ENCODE data around the gene AGFG1. TPM values are rescaled to one million over a fixed set of nuclear protein-coding genes. Genes with fewer than 3 reads are reported as not detected.
A peak's percentile ranks its signal among the peaks of the same experiment; 100 is the strongest.
"Not testable (repeated sequence)": the region's sequence is repeated elsewhere in the genome, so short reads cannot be mapped to it uniquely, and the experiment has no call there.

AGFG1 gene
- total RNA-seq, 1 experiment from 2014 or later = 86.1 TPM

DNA sequence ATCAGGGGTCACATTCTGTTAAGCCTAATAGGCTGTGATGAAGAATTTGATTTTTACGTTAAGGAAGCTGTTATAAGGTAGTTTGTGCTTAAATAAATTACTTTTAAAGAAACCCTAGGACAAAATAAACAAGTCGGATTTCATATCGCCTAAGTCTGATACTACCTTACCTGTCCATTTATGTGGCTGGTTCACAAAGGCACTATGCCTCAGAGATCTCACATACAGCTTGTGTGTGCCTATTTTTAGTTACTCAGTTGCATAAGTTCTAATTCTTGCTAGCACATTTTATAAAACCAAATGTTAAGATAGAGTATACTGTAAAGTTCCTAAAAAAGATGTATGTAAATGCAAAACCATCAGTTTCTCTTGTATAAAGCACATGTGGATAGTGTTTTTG lies 40.0 kb downstream of the AGFG1 start:
- TF ChIP-seq, protein P1, sequence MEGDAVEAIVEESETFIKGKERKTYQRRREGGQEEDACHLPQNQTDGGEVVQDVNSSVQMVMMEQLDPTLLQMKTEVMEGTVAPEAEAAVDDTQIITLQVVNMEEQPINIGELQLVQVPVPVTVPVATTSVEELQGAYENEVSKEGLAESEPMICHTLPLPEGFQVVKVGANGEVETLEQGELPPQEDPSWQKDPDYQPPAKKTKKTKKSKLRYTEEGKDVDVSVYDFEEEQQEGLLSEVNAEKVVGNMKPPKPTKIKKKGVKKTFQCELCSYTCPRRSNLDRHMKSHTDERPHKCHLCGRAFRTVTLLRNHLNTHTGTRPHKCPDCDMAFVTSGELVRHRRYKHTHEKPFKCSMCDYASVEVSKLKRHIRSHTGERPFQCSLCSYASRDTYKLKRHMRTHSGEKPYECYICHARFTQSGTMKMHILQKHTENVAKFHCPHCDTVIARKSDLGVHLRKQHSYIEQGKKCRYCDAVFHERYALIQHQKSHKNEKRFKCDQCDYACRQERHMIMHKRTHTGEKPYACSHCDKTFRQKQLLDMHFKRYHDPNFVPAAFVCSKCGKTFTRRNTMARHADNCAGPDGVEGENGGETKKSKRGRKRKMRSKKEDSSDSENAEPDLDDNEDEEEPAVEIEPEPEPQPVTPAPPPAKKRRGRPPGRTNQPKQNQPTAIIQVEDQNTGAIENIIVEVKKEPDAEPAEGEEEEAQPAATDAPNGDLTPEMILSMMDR (IDR thresholded peaks at IDR 0.05; ENCODE audit: unreplicated experiment) = no peak
- no TSS peak for BruUV-seq (replicated peaks)
- intact Hi-C loops (cut with micrococcal nuclease) = no loop called here
- CTCF ChIA-PET = no interaction called here
- Mint-ChIP-seq H3K27ac (ENCODE audit: low read depth, unreplicated experiment) (no peak overlapping the region), H3K27me3 (ENCODE audit: insufficient read depth, unreplicated experiment) (no peaks in the 10 kb centered on the region), H3K4me3 (ENCODE audit: unreplicated experiment) (no peak overlapping the region), H3K4me1 (ENCODE audit: insufficient read depth, unreplicated experiment) (peaks cover 32% of the 10 kb centered on the region), H3K9me3 (ENCODE audit: unreplicated experiment) (no peaks in the 10 kb centered on the region), H3K36me3 (ENCODE audit: insufficient read depth, unreplicated experiment) (peaks cover 16% of the 10 kb centered on the region)
- no peak for DNase-seq (ENCODE audit: unreplicated experiment)
- POLR2A ChIA-PET = no interaction called here

DNA sequence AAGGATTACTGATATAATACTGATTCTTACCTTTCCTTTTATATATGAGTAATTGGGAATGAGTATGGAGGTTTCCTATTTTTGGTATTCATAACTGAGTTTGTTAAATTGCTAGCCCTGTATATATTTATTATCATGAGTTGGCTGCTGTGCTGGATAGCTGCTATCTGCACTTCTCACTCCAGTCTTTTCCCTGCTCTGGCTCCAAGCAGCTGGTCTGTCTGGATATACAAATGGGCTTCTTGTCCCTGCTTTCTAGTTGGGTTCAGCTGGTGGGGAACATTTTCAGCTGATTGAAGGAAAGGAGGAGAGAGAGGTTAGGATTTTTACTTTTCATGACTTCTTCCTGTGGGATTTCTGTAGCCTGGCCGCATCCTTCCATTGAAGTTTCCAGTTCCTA lies 41.2 kb downstream of the AGFG1 start:
- Mint-ChIP-seq H3K27ac (ENCODE audit: low read depth, unreplicated experiment) (no peak overlapping the region), H3K9me3 (ENCODE audit: unreplicated experiment) (no peaks in the 10 kb centered on the region), H3K27me3 (ENCODE audit: insufficient read depth, unreplicated experiment) (no peaks in the 10 kb centered on the region), H3K4me3 (ENCODE audit: unreplicated experiment) (no peak overlapping the region), H3K4me1 (ENCODE audit: insufficient read depth, unreplicated experiment) (peaks cover 32% of the 10 kb centered on the region), H3K36me3 (ENCODE audit: insufficient read depth, unreplicated experiment) (peaks cover 19% of the 10 kb centered on the region)
- ChIA-PET POLR2A (interaction anchor here (1.3 kb wide), 1 partner anchor 18 kb away, joined by 5 read pairs; no protein-coding TSS in a partner anchor), CTCF (no interaction called here)
- BruUV-seq (replicated peaks) = no TSS peak
- intact Hi-C loops (cut with micrococcal nuclease) = no loop called here
- no peak for DNase-seq (ENCODE audit: unreplicated experiment)
- TF ChIP-seq, protein P1 (IDR thresholded peaks at IDR 0.05; ENCODE audit: unreplicated experiment) = no peak

DNA sequence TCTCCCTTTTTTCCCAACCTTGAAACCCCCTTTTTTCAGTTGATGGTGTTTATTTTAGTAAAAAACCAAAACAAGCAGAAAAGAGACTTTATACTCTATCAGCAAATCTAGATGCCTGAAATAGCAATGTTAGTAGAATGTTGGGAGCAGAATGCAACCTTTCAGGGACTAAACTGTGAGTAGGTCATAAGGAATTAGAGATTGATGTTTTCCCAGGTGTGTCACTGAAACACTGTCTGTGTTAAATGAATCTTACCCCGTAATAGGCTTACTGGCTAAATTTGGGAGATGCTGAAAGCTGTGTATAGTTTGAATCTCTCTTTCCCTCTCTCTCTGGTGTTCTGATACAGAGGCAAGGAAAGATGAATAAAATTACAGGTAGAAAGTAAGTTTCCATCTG lies 43.8 kb downstream of the AGFG1 start:
- no peak overlapping the region for H3K4me3 Mint-ChIP-seq (ENCODE audit: unreplicated experiment)
- intact Hi-C loops (cut with micrococcal nuclease) = no loop called here
- H3K27ac Mint-ChIP-seq (ENCODE audit: low read depth, unreplicated experiment) = no peak overlapping the region
- no TSS peak for BruUV-seq (replicated peaks)
- H3K27me3 Mint-ChIP-seq (ENCODE audit: insufficient read depth, unreplicated experiment) = no peaks in the 10 kb centered on the region
- H3K4me1 Mint-ChIP-seq (ENCODE audit: insufficient read depth, unreplicated experiment) = peaks cover 23% of the 10 kb centered on the region
- CTCF ChIA-PET = interaction anchor here (0.6 to 0.7 kb wide), 2 partner anchors 138 to 561 kb away, joined by 3 to 5 read pairs; no protein-coding TSS in a partner anchor
- POLR2A ChIA-PET = interaction anchor here (0.7 to 2.1 kb wide), 3 partner anchors 12 to 404 kb away, joined by 3 to 8 read pairs (median 6); no protein-coding TSS in a partner anchor
- DNase-seq (ENCODE audit: unreplicated experiment) = no peak
- no peaks in the 10 kb centered on the region for H3K9me3 Mint-ChIP-seq (ENCODE audit: unreplicated experiment)
- TF ChIP-seq, protein P1 (IDR thresholded peaks at IDR 0.05; ENCODE audit: unreplicated experiment) = no peak
- H3K36me3 Mint-ChIP-seq (ENCODE audit: insufficient read depth, unreplicated experiment) = peaks cover 21% of the 10 kb centered on the region

DNA sequence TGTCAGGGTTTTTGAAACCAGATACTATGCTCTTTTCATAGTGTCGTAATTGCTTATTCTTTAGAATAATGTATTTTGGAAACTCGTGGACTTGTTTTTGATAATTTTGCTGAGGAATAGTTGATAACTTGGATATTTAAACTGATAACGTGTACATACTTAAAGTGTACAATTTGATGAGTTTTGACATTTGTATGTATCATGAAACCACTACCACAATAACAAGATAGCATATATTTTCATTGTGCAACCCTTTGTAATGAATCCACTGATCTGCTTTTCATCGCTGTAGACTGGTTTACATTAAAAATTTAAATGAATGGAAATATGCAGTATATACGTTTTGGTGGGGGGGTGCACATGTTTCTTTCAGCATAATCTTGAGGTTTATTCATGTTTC lies 45.8 kb downstream of the AGFG1 start:
- Mint-ChIP-seq H3K4me3 (ENCODE audit: unreplicated experiment) (no peak overlapping the region), H3K9me3 (ENCODE audit: unreplicated experiment) (no peaks in the 10 kb centered on the region), H3K4me1 (ENCODE audit: insufficient read depth, unreplicated experiment) (peaks cover 12% of the 10 kb centered on the region), H3K36me3 (ENCODE audit: insufficient read depth, unreplicated experiment) (peaks cover 21% of the 10 kb centered on the region), H3K27ac (ENCODE audit: low read depth, unreplicated experiment) (no peak overlapping the region), H3K27me3 (ENCODE audit: insufficient read depth, unreplicated experiment) (no peaks in the 10 kb centered on the region)
- TF ChIP-seq, protein P1 (IDR thresholded peaks at IDR 0.05; ENCODE audit: unreplicated experiment) = no peak
- POLR2A ChIA-PET = no interaction called here
- no TSS peak for BruUV-seq (replicated peaks)
- CTCF ChIA-PET = no interaction called here
- intact Hi-C loops (cut with micrococcal nuclease) = no loop called here
- DNase-seq (ENCODE audit: unreplicated experiment) = no peak

DNA sequence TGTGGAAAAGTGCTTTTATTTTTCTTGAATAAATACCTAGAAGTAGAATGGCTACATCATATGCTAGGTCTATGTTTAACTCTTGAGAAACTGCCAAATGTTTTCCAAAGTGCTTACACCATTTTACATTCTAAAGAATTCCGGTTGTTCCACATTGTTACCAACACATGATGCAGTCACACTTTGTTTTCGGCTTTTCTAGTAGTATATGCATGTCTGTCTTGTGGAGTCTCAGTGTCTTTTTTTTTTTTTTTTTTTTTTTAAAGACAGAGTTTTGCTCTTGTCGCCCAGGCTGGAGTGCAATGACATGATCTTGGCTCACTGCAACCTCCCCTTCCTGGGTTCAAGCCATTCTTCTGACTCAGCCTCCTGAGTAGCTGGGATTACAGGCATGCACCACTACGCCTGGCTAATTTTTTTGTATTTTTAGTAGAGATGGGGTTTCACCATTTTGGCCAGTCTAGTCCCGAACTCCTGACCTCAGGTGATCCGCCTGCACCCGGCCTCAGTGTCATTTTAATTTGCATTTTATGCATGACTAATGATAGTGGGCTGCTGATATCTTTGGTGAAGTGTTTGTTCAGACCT lies 46.4 kb downstream of the AGFG1 start:
- H3K27ac Mint-ChIP-seq (ENCODE audit: low read depth, unreplicated experiment); POLR2A ChIA-PET: not testable (repeated sequence)
- peak; percentile 45 for DNase-seq (ENCODE audit: unreplicated experiment)

DNA sequence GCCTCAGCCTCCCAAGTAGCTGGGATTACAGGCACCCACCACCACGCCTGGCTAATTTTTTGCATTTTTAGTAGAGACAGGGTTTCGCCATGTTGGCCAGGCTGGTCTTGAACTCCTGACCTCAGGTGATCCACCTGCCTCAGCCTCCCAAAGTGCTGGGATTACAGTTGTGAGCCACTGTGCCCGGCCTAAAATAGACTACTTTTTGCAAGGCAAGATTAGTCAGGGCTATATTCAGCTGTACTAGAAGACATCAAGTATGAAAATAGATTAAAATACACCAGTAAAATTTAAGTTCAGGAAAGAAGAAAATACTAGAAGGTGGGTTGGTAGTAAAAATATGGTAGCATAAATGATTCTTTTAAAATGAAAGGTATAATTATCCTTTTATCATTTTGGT lies 49.2 kb downstream of the AGFG1 start:
- H3K27me3 Mint-ChIP-seq (ENCODE audit: insufficient read depth, unreplicated experiment); H3K4me1 Mint-ChIP-seq (ENCODE audit: insufficient read depth, unreplicated experiment); DNase-seq (ENCODE audit: unreplicated experiment); H3K9me3 Mint-ChIP-seq (ENCODE audit: unreplicated experiment); intact Hi-C loops (cut with micrococcal nuclease); BruUV-seq (replicated peaks); H3K4me3 Mint-ChIP-seq (ENCODE audit: unreplicated experiment); H3K27ac Mint-ChIP-seq (ENCODE audit: low read depth, unreplicated experiment); POLR2A ChIA-PET: not testable (repeated sequence)
- H3K36me3 Mint-ChIP-seq (ENCODE audit: insufficient read depth, unreplicated experiment) = peaks cover 25% of the 10 kb centered on the region
- CTCF ChIA-PET = interaction anchor here (0.6 kb wide), 1 partner anchor 149 kb away, joined by 3 read pairs; no protein-coding TSS in a partner anchor

More for the DNA sequence above, 46.4 kb downstream of the AGFG1 start:
- Mint-ChIP-seq H3K36me3 (ENCODE audit: insufficient read depth, unreplicated experiment) (peaks cover 21% of the 10 kb centered on the region), H3K4me1 (ENCODE audit: insufficient read depth, unreplicated experiment) (peaks cover 12% of the 10 kb centered on the region)
- BruUV-seq (replicated peaks); intact Hi-C loops (cut with micrococcal nuclease); H3K27me3 Mint-ChIP-seq (ENCODE audit: insufficient read depth, unreplicated experiment); H3K9me3 Mint-ChIP-seq (ENCODE audit: unreplicated experiment); CTCF ChIA-PET; H3K4me3 Mint-ChIP-seq (ENCODE audit: unreplicated experiment): not testable (repeated sequence)

Measured in MCF 10A (cell line).